A549 (cell line): ENCODE measurements around the gene C15orf62. TPM values are rescaled to one million over a fixed set of nuclear protein-coding genes. Genes with fewer than 3 reads are reported as not detected.

Source experiments
- ATAC-seq, 2 experiments: fragments of 200-7000 bp in 1 of 2; fragments of >200 bp in 1 of 2; cut with Nextera tagmentation in 1 of 2; cut with Tn5 transposase in 1 of 2; 3 replicates each; pipeline versions ENCODE4 v1.8.0 to v1.9.1; 2018 to 2020; ENCODE audit warnings: mild to moderate bottlenecking in 1 of 2, moderate library complexity in 1 of 2
- CTCF ChIA-PET: fragments of 300-600 bp; sonication (Branson Sonifier 250); formaldehyde crosslinking; extraction: SDS; loops from one replicate; lab custom pipeline; 2021; ENCODE audit warnings: antibody characterized with exemption, inconsistent platforms; lab: Yijun Ruan, JAX
- POLR2A ChIA-PET: fragments of 350-600 bp; formaldehyde crosslinking; extraction: SDS; loops from one replicate; lab custom pipeline; 2021; ENCODE audit warnings: antibody characterized with exemption, inconsistent platforms; lab: Yijun Ruan, JAX
- DNase-seq, 2 experiments: peaks; one replicate each; pipeline versions ENCODE4 v3.0.0 to v3.0.0-alpha.2; 2011 to 2016; ENCODE audit warnings: low read depth in 1 of 2, low spot score in 1 of 2
- FAIRE-seq: peaks from 2 replicates; lab custom pipeline; 2011; peaks lifted over from hg19 to GRCh38; lab: Jason Lieb, UNC
- H3K27ac ChIP-seq, 2 experiments: fragments of >200 bp; sonication (Bioruptor Twin); formaldehyde crosslinking; 3 replicates each; pipeline ENCODE4 v1.5.1; 2016 to 2017
- H3K4me1 ChIP-seq: fragments of >200 bp; sonication (Bioruptor Twin); formaldehyde crosslinking; 3 replicates; pipeline ENCODE4 v1.6.1; 2016
- H3K4me2 ChIP-seq: fragments of >200 bp; sonication (Bioruptor Twin); formaldehyde crosslinking; 3 replicates; pipeline ENCODE4 v1.6.1; 2016
- H3K4me3 ChIP-seq: fragments of >200 bp; sonication (Bioruptor Twin); formaldehyde crosslinking; 3 replicates; pipeline ENCODE4 v1.5.1; 2016
- H3K9me3 ChIP-seq: fragments of >200 bp; sonication (Bioruptor Twin); formaldehyde crosslinking; 3 replicates; pipeline ENCODE4 v1.6.1; 2016
- BHLHE40 ChIP-seq: IDR thresholded peaks from 2 replicates; pipeline ENCODE4 v1.6.1; 2012; ENCODE audit warnings: low read depth, low read length, inconsistent platforms
- CBX2 ChIP-seq: fragments of 200-600 bp; sonication (generic); IDR thresholded peaks from 2 replicates; pipeline ENCODE4 v1.6.1; 2016; ENCODE audit warnings: low read depth, mild to moderate bottlenecking, borderline replicate concordance
- CHD2 ChIP-seq: fragments of 150-350 bp; IDR thresholded peaks from 2 replicates; pipeline ENCODE4 v1.6.1; 2014; ENCODE audit warnings: low read length; ENCODE audit not compliant: partially characterized antibody
- CTCF ChIP-seq: fragments of >200 bp; sonication (Bioruptor Twin); formaldehyde crosslinking; IDR thresholded peaks from 3 replicates; pipeline ENCODE4 v1.5.1; 2016
- EHF ChIP-seq: fragments of 250-450 bp; sonication (Bioruptor Pico); IDR thresholded peaks from 2 replicates; pipeline ENCODE4 v1.5.0; 2020; ENCODE audit warnings: mild to moderate bottlenecking
- EHMT2 ChIP-seq: fragments of 200-600 bp; sonication (generic); IDR thresholded peaks from 2 replicates; pipeline ENCODE4 v1.6.1; 2016; ENCODE audit warnings: antibody characterized with exemption, low read depth, mild to moderate bottlenecking, moderate library complexity
- JUNB ChIP-seq: fragments of >200 bp; sonication (Bioruptor Twin); formaldehyde crosslinking; IDR thresholded peaks from 2 replicates; pipeline ENCODE4 v1.6.1; 2016
- MYC ChIP-seq: IDR thresholded peaks from 2 replicates; pipeline ENCODE4 v1.6.1; 2012; ENCODE audit warnings: mild to moderate bottlenecking, inconsistent platforms, low read length, improper control_type of control experiment, borderline replicate concordance
- PHF8 ChIP-seq: fragments of 200-600 bp; sonication (generic); IDR thresholded peaks from 2 replicates; pipeline ENCODE4 v1.6.1; 2016; ENCODE audit warnings: low read depth, mild to moderate bottlenecking, antibody characterized with exemption, moderate library complexity, borderline replicate concordance
- POLR2A ChIP-seq: IDR thresholded peaks from 2 replicates; pipeline ENCODE4 v1.6.1; 2012; ENCODE audit warnings: mild to moderate bottlenecking, low read length
- POLR2AphosphoS2 ChIP-seq: conservative IDR thresholded peaks from 2 replicates; pipeline ENCODE4 v1.6.1; 2012; ENCODE audit warnings: low read length, improper control_type of control experiment, inconsistent platforms
- RARB ChIP-seq: fragments of 250-450 bp; sonication (Bioruptor Pico); IDR thresholded peaks from 2 replicates; pipeline ENCODE4 v1.8.0; 2021; ENCODE audit warnings: mild to moderate bottlenecking, moderate library complexity
- SMC3 ChIP-seq: fragments of >200 bp; sonication (Bioruptor Twin); formaldehyde crosslinking; IDR thresholded peaks from 3 replicates; pipeline ENCODE4 v1.6.1; 2018; ENCODE audit warnings: inconsistent platforms
- ZNF302 ChIP-seq: fragments of 250-450 bp; sonication (Bioruptor Pico); IDR thresholded peaks from 2 replicates; pipeline ENCODE4 v1.9.0; 2021; ENCODE audit warnings: inconsistent platforms, mild to moderate bottlenecking, moderate library complexity
- ZSCAN20 ChIP-seq: fragments of 250-450 bp; sonication (Bioruptor Pico); IDR thresholded peaks from 2 replicates; pipeline ENCODE4 v1.8.0; 2022; ENCODE audit warnings: mild to moderate bottlenecking, moderate library complexity
- WGBS: methylation state at CpG from one replicate; pipeline ENCODE4 v1.1.6; 2017; ENCODE audit errors: missing lambda C conversion rate; 5-methylcytosine and 5-hydroxymethylcytosine counted together
- polyA plus RNA-seq, 4 experiments: library from polyadenylated mRNA; depleted of rRNA in 3 of 4; stranded (reverse); fragments of >200 nt; fragmentation: RNase III in 1 of 4; extraction: RNeasy Plus Mini Kit Qiagen cat#74134 plus additional on column Dnase treatment in 1 of 4; gene quantifications; 2 replicates in 3 of 4; 3 replicates in 1 of 4; pipeline ENCODE4 v1.2.3, GENCODE V29; 2011 to 2017
- TF ChIP-seq, protein P1 (sequence below): IDR thresholded peaks from 2 replicates; pipeline ENCODE4 v1.6.1; 2012; ENCODE audit warnings: low read depth, borderline replicate concordance
- TF ChIP-seq, protein P2 (sequence below): fragments of 250-450 bp; sonication (Bioruptor Pico); IDR thresholded peaks from 2 replicates; pipeline ENCODE4 v1.5.0; 2020; ENCODE audit warnings: low read depth, mild to moderate bottlenecking, moderate library complexity
- TF ChIP-seq, protein P3 (sequence below): IDR thresholded peaks from 2 replicates; pipeline ENCODE4 v1.6.1; 2012

Gene C15orf62
- polyA plus RNA-seq, 2 of the 4 experiments (the other 2 are of a cell fraction) = 0.10 to 0.13 TPM

DNA sequence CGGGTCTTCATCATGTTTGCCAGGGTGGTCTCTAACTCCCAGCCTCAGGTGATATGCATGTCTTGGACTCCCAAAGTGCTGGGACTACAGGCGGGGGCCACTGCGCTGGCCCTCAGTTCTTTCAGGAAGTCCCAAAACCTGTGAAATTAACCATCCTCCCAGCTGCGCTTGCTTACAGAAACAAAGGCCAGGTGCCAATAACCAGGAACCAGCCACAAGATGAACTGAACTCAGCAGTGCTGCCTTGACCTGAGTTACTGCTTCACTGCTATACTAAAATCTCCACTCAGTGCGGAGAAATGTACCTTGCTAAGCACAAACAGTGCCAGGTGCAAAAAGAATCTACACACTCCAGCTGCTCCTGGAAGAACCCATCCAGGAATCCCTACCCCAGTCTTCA lies 9.8 kb upstream of the C15orf62 start:
- CTCF ChIA-PET = interaction anchor here (1.1 to 3.2 kb wide), 2 partner anchors 14 to 135 kb away, joined by 3 to 12 read pairs; partner anchors contain the start of gene VPS18
- POLR2A ChIA-PET = no interaction called here
- FAIRE-seq = no peak

DNA sequence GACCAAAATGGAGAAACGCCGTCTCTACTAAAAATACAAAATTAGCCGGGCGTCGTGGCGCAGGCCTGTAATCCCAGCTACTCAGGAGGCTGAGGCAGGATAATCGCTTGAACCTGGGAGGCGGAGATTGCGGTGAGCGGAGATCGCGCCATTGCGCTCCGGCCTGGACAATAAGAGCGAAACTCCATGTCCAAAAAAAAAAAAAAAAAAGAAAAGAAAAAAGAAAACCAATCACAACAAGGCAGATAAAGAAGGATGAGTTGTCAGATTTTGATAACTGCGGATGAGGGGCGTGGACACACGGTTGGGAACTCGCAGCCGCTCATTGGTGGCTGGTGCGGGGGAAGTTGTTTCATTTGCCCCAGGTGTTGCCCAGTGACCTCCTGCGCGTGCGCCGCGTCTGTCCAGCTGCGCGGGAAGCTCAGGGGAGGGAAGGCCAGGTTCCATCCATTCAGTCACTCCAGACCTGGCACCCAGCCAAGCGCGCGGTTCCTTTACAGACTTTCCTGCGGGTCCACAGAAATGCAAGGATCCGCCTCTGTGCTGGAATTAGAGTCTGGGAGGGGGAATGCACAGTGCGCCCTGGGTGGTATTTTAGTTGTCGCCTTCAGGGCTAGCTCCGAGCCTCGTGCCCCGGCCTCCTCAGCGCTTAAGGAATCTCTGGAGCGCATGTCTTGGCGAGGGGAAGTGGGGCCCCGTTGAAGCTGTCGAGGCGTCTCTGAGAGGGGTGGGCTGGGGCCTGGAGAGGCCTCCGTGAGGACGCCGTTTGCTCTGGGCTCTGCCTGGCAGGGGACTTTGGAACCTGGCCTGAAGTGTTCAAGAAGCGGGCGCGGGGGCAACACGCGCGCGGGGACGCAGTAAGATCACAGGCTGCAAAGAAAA lies 6.6 kb upstream of the C15orf62 start:
- Histone ChIP-seq H3K27ac (peak overlapping the region; percentile 74 to 89), H3K4me3 (peak overlapping the region; percentile 59), H3K4me1 (peaks cover 14% of the 10 kb centered on the region; the same call in 2 of the 3 replicates), H3K4me2 (peak overlapping the region; percentile 98), H3K9me3 (no peaks in the 10 kb centered on the region)
- peak in 1 of 2 experiments; percentile 41 for DNase-seq
- FAIRE-seq = no peak
- 45% methylated on average over 42 of the region's 55 CpGs for WGBS
- peak; percentile 35 to 44; a peak in 4 of 6 replicates for ATAC-seq
- TF ChIP-seq POLR2A (no peak), PHF8 (no peak)
- TF ChIP-seq, protein P1, sequence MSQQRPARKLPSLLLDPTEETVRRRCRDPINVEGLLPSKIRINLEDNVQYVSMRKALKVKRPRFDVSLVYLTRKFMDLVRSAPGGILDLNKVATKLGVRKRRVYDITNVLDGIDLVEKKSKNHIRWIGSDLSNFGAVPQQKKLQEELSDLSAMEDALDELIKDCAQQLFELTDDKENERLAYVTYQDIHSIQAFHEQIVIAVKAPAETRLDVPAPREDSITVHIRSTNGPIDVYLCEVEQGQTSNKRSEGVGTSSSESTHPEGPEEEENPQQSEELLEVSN = peak; percentile 80; the same call in 1 of the 2 replicates
- TF ChIP-seq, protein P2, sequence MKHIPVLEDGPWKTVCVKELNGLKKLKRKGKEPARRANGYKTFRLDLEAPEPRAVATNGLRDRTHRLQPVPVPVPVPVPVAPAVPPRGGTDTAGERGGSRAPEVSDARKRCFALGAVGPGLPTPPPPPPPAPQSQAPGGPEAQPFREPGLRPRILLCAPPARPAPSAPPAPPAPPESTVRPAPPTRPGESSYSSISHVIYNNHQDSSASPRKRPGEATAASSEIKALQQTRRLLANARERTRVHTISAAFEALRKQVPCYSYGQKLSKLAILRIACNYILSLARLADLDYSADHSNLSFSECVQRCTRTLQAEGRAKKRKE = peak; percentile 24; the same call in 1 of the 2 replicates
- TF ChIP-seq, protein P3, sequence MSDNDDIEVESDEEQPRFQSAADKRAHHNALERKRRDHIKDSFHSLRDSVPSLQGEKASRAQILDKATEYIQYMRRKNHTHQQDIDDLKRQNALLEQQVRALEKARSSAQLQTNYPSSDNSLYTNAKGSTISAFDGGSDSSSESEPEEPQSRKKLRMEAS = peak; percentile 80
- CTCF ChIA-PET = interaction anchor here (0.6 to 6.1 kb wide), 6 partner anchors 14 to 423 kb away, joined by 3 to 40 read pairs (median 4); partner anchors contain the start of genes RHOV and VPS18
- POLR2A ChIA-PET = interaction anchor here (0.9 to 1.4 kb wide), 2 partner anchors 20 to 68 kb away, joined by 3 read pairs; partner anchors contain the start of gene RAD51

More for the DNA sequence above, 9.8 kb upstream of the C15orf62 start:
- TF ChIP-seq JUNB (no peak), CHD2 (no peak), ZNF302 (no peak), SMC3 (no peak), RARB (no peak), BHLHE40 (no peak), EHMT2 (no peak)
- no peak overlapping the region for H3K4me3 ChIP-seq
- H3K9me3 ChIP-seq = no peaks in the 10 kb centered on the region
- H3K4me1 ChIP-seq = peaks cover 11% of the 10 kb centered on the region; the same call in 2 of the 3 replicates
- no peak overlapping the region for H3K27ac ChIP-seq
- 84% methylated on average over 5 of the region's 5 CpGs for WGBS
- DNase-seq (no peak), ATAC-seq (no peak)
- no peak overlapping the region for H3K4me2 ChIP-seq

GRCh38 chr15:40763801-40764628 lies 5.8 kb upstream of the C15orf62 start, which contains the start of gene GCHFR:
Gene GCHFR, plus strand, starts transcription at chr15:40764068. Its CDS starts 113 bp downstream, at chr15:40764181.
- Histone ChIP-seq H3K4me1 (peaks cover 14% of the 10 kb centered on the region; the same call in 2 of the 3 replicates), H3K4me2 (peak within 1 kb of the TSS; percentile 98), H3K27ac (peak within 1 kb of the TSS; percentile 74 to 89), H3K9me3 (no peaks in the 10 kb centered on the region), H3K4me3 (peak within 1 kb of the TSS; percentile 59)
- WGBS = 22% methylated on average over 35 of the region's 75 CpGs
- ATAC-seq (peak; percentile 78 to 86), FAIRE-seq (no peak), DNase-seq (peak; percentile 67 to 73)
- POLR2A ChIA-PET = interaction anchor here (0.9 to 1.4 kb wide), 3 partner anchors 19 to 128 kb away, joined by 3 read pairs; partner anchors contain the start of gene RAD51
- TF ChIP-seq, protein P1 = 0 out of 2 replicates have a peak, but pooled peaks have one; percentile 51
- TF ChIP-seq POLR2A (0 out of 2 replicates have a peak, but pooled peaks have one; percentile 6), ZSCAN20 (CRISPR knock-in tag) (no peak), MYC (no peak), CTCF (peak; percentile 20; the same call in 1 of the 3 replicates), POLR2AphosphoS2 (no peak), CBX2 (no peak), EHF (CRISPR knock-in tag) (no peak)
- TF ChIP-seq, protein P2 = no peak
- CTCF ChIA-PET = interaction anchor here (0.7 to 6.1 kb wide), 5 partner anchors 14 to 128 kb away, joined by 3 to 40 read pairs (median 5); partner anchors contain the start of gene RHOV
